Measurements from ENCODE around the gene ZNF783.
"Not testable (repeated sequence)": the region's sequence is repeated elsewhere in the genome, so short reads cannot be mapped to it uniquely, and the experiment has no call there.

DNA sequence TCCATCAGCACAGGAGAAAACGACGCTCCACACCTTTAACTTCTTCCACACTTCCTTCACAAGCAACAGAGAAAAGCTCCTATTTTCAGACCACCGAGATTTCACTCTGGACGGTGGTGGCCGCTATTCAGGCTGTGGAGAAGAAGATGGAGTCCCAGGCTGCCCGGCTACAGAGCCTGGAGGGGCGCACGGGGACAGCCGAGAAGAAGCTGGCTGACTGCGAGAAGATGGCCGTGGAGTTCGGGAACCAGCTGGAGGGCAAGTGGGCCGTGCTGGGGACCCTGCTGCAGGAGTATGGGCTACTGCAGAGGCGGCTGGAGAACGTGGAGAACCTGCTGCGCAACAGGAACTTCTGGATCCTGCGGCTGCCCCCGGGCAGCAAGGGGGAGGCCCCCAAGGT lies 11.8 kb upstream of the ZNF783 start:
- TF ChIP-seq, protein P1, sequence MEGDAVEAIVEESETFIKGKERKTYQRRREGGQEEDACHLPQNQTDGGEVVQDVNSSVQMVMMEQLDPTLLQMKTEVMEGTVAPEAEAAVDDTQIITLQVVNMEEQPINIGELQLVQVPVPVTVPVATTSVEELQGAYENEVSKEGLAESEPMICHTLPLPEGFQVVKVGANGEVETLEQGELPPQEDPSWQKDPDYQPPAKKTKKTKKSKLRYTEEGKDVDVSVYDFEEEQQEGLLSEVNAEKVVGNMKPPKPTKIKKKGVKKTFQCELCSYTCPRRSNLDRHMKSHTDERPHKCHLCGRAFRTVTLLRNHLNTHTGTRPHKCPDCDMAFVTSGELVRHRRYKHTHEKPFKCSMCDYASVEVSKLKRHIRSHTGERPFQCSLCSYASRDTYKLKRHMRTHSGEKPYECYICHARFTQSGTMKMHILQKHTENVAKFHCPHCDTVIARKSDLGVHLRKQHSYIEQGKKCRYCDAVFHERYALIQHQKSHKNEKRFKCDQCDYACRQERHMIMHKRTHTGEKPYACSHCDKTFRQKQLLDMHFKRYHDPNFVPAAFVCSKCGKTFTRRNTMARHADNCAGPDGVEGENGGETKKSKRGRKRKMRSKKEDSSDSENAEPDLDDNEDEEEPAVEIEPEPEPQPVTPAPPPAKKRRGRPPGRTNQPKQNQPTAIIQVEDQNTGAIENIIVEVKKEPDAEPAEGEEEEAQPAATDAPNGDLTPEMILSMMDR (conservative IDR thresholded peaks at IDR 0.05; ENCODE audit: low read depth, low read length), result not testable (repeated sequence)
- not testable (repeated sequence) for TF ChIP-seq EZH2 (IDR thresholded peaks at IDR 0.05; ENCODE audit: borderline replicate concordance, low read depth, low read length, poor library complexity, severe bottlenecking)
